ENCODE data around the gene DCHS2. TPM values are rescaled to one million over a fixed set of nuclear protein-coding genes. Genes with fewer than 3 reads are reported as not detected.

DCHS2 gene
- 0.04 TPM in 1 of 5 replicates, not detected in the others for total RNA-seq (2022; extraction: Qiagen RNA extraction; ENCODE audit: low read depth)

GRCh38 chr4:154491341-154492271 is at the start of gene DCHS2:
Gene DCHS2, minus strand, starts transcription at chr4:154491799. Its CDS starts 444 bp downstream, at chr4:154491355.

Other genes starting within 250 kb of the DCHS2 start
- gene PLRG1, start 58.6 kb upstream of the DCHS2 start, total RNA-seq (2022; extraction: Qiagen RNA extraction; ENCODE audit: low read depth): 52.5 to 60.5 TPM (median 56.3 TPM) in 5 replicates
- gene FGB, start 71.2 kb upstream of the DCHS2 start, total RNA-seq (2022; extraction: Qiagen RNA extraction; ENCODE audit: low read depth): 12.6 to 21.1 TPM (median 18.6 TPM) in 5 replicates
- 13.3 to 17.3 TPM (median 14.4 TPM) in 5 replicates for gene FGA, start 98.9 kb upstream of the DCHS2 start, total RNA-seq (2022; extraction: Qiagen RNA extraction; ENCODE audit: low read depth)
- 5.1 to 8.0 TPM (median 5.5 TPM) in 5 replicates for gene FGG, start 120.9 kb upstream of the DCHS2 start, total RNA-seq (2022; extraction: Qiagen RNA extraction; ENCODE audit: low read depth)

Measured in A549 treated with ZK216348 at 1 μM for 4 hours (cell line).